ENCODE measurements around the gene MAML1. TPM values are rescaled to one million over a fixed set of nuclear protein-coding genes. Genes with fewer than 3 reads are reported as not detected.

MAML1 gene
- total and polyA plus RNA-seq, 2 experiments from 2014 or later: 5.8 to 9.5 TPM

GRCh38 chr5:179798144-179798770 lies 65.6 kb downstream of the MAML1 start:
- H3K4me1 ChIP-seq (ENCODE audit: insufficient read depth): no peaks in the 10 kb centered on the region
- no peak overlapping the region for H3K9ac ChIP-seq
- DNase-seq: no peak
- H4K20me1 ChIP-seq (ENCODE audit: insufficient read depth): no peaks in the 10 kb centered on the region
- no peaks in the 10 kb centered on the region for H3K9me3 ChIP-seq (ENCODE audit: low read depth)
- H3K4me3 ChIP-seq: no peak overlapping the region
- no peak overlapping the region for H3K27ac ChIP-seq
- H3K4me2 ChIP-seq (ENCODE audit: unreplicated experiment): no peak overlapping the region
- H3K79me2 ChIP-seq (ENCODE audit: insufficient read depth): peaks cover 16% of the 10 kb centered on the region
- H3F3A ChIP-seq (ENCODE audit: insufficient read depth): peaks cover 5% of the 10 kb centered on the region
- H3K27me3 ChIP-seq (replicated peaks; ENCODE audit: insufficient read depth): no peaks in the 10 kb centered on the region
- no peak overlapping the region for H2AFZ ChIP-seq
- in situ Hi-C loops (cut with MboI): no loop called here
- TF ChIP-seq EZH2phosphoT487 (IDR thresholded peaks at IDR 0.05; ENCODE audit: insufficient read depth, low read depth) (no peak), EZH2 (IDR thresholded peaks at IDR 0.05; ENCODE audit: insufficient read depth, poor library complexity, severe bottlenecking) (no peak)
- WGBS, 2 experiments (ENCODE audit: low coverage in 1 of 2, low lambda C conversion rate in 2 of 2, missing lambda C conversion rate in 2 of 2): 97 to 98% methylated on average over 17 to 23 of the region's 23 CpGs
- no peaks in the 10 kb centered on the region for H3K9me2 ChIP-seq (ENCODE audit: insufficient read depth)
- H3K36me3 ChIP-seq (ENCODE audit: low read depth): peaks cover 9% of the 10 kb centered on the region; the same call in 1 of the 2 replicates

GRCh38 chr5:179798771-179799643 lies 66.4 kb downstream of the MAML1 start:
- Histone ChIP-seq H3K9me3 (ENCODE audit: low read depth) (no peaks in the 10 kb centered on the region), H3K4me3 (no peak overlapping the region), H3K27ac (no peak overlapping the region), H3K4me1 (ENCODE audit: insufficient read depth) (peaks cover 5% of the 10 kb centered on the region), H3K27me3 (replicated peaks; ENCODE audit: insufficient read depth) (no peaks in the 10 kb centered on the region), H3K79me2 (ENCODE audit: insufficient read depth) (peaks cover 22% of the 10 kb centered on the region), H3K9ac (no peak overlapping the region), H3K4me2 (ENCODE audit: unreplicated experiment) (no peak overlapping the region), H3K36me3 (ENCODE audit: low read depth) (peaks cover 9% of the 10 kb centered on the region; the same call in 1 of the 2 replicates), H3F3A (ENCODE audit: insufficient read depth) (peaks cover 5% of the 10 kb centered on the region), H4K20me1 (ENCODE audit: insufficient read depth) (no peaks in the 10 kb centered on the region), H2AFZ (no peak overlapping the region), H3K9me2 (ENCODE audit: insufficient read depth) (no peaks in the 10 kb centered on the region)
- 94 to 96% methylated on average over 35 to 36 of the region's 36 CpGs for WGBS, 2 experiments (ENCODE audit: low coverage in 1 of 2, low lambda C conversion rate in 2 of 2, missing lambda C conversion rate in 2 of 2)
- no peak for DNase-seq
- in situ Hi-C loops (cut with MboI): no loop called here
- TF ChIP-seq EZH2 (IDR thresholded peaks at IDR 0.05; ENCODE audit: insufficient read depth, poor library complexity, severe bottlenecking) (no peak), EZH2phosphoT487 (IDR thresholded peaks at IDR 0.05; ENCODE audit: insufficient read depth, low read depth) (no peak)

DNA sequence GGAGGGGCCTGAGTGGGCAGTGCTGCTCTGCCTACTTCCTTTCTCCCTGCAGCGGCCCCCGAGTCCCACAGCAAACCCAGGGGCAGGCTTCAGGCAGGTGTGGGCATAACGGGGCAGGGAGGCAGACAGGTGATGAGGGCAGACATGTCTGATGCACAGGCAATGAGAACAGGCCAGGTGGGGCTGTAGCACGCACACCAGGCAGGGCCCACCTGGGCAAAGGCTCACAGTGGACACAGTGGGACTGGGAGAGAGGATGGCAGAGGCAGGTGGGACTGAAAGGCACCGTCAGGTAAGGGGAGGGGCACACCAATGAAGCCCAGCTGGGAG lies 67.0 kb downstream of the MAML1 start:
- TF ChIP-seq EZH2phosphoT487 (IDR thresholded peaks at IDR 0.05; ENCODE audit: insufficient read depth, low read depth) (no peak), EZH2 (IDR thresholded peaks at IDR 0.05; ENCODE audit: insufficient read depth, poor library complexity, severe bottlenecking) (no peak)
- in situ Hi-C loops (cut with MboI): no loop called here
- Histone ChIP-seq H3K4me3 (no peak overlapping the region), H3K9me2 (ENCODE audit: insufficient read depth) (no peaks in the 10 kb centered on the region), H2AFZ (no peak overlapping the region), H3K9me3 (ENCODE audit: low read depth) (no peaks in the 10 kb centered on the region), H3K27me3 (replicated peaks; ENCODE audit: insufficient read depth) (no peaks in the 10 kb centered on the region), H4K20me1 (ENCODE audit: insufficient read depth) (no peaks in the 10 kb centered on the region), H3K79me2 (ENCODE audit: insufficient read depth) (peaks cover 28% of the 10 kb centered on the region), H3K36me3 (ENCODE audit: low read depth) (peaks cover 9% of the 10 kb centered on the region; the same call in 1 of the 2 replicates), H3K9ac (no peak overlapping the region), H3F3A (ENCODE audit: insufficient read depth) (peaks cover 5% of the 10 kb centered on the region), H3K27ac (no peak overlapping the region), H3K4me2 (ENCODE audit: unreplicated experiment) (no peak overlapping the region), H3K4me1 (ENCODE audit: insufficient read depth) (peaks cover 11% of the 10 kb centered on the region)
- WGBS, 2 experiments (ENCODE audit: low coverage in 1 of 2, low lambda C conversion rate in 2 of 2, missing lambda C conversion rate in 2 of 2): 87 to 90% methylated on average over 5 of the region's 5 CpGs
- DNase-seq: no peak

GRCh38 chr5:179800071-179800695 lies 67.6 kb downstream of the MAML1 start:
- peaks cover 17% of the 10 kb centered on the region for H3K4me1 ChIP-seq (ENCODE audit: insufficient read depth)
- H2AFZ ChIP-seq: no peak overlapping the region
- H3K36me3 ChIP-seq (ENCODE audit: low read depth): peaks cover 9% of the 10 kb centered on the region; the same call in 1 of the 2 replicates
- H3K4me3 ChIP-seq: no peak overlapping the region
- in situ Hi-C loops (cut with MboI): no loop called here
- no peak overlapping the region for H3K9ac ChIP-seq
- TF ChIP-seq EZH2 (IDR thresholded peaks at IDR 0.05; ENCODE audit: insufficient read depth, poor library complexity, severe bottlenecking) (no peak), EZH2phosphoT487 (IDR thresholded peaks at IDR 0.05; ENCODE audit: insufficient read depth, low read depth) (no peak)
- H3K9me2 ChIP-seq (ENCODE audit: insufficient read depth): no peaks in the 10 kb centered on the region
- H3K27me3 ChIP-seq (replicated peaks; ENCODE audit: insufficient read depth): no peaks in the 10 kb centered on the region
- no peak for DNase-seq
- no peak overlapping the region for H3K27ac ChIP-seq
- H3K79me2 ChIP-seq (ENCODE audit: insufficient read depth): peaks cover 34% of the 10 kb centered on the region
- H3F3A ChIP-seq (ENCODE audit: insufficient read depth): peaks cover 5% of the 10 kb centered on the region
- H3K4me2 ChIP-seq (ENCODE audit: unreplicated experiment): no peak overlapping the region
- WGBS, 2 experiments (ENCODE audit: low coverage in 1 of 2, low lambda C conversion rate in 2 of 2, missing lambda C conversion rate in 2 of 2): 89 to 93% methylated on average over 15 to 21 of the region's 21 CpGs
- no peaks in the 10 kb centered on the region for H4K20me1 ChIP-seq (ENCODE audit: insufficient read depth)
- no peaks in the 10 kb centered on the region for H3K9me3 ChIP-seq (ENCODE audit: low read depth)

Data from GM23248 (cell line).